Lower leg skin (tissue), 4 donors: ENCODE measurements around the gene DDX24. TPM values are rescaled to one million over a fixed set of nuclear protein-coding genes. Genes with fewer than 3 reads are reported as not detected.

Experiments used
- DNase-seq, 2 donors: peaks; one replicate each; pipeline ENCODE4 v3.0.0-alpha.2; 2019; ENCODE audit warnings: low spot score in 2 of 2
- H3K4me3 ChIP-seq: fragments of 200-600 bp; sonication (generic); 2 replicates; pipeline ENCODE4 v1.5.1; 2017; ENCODE audit warnings: mild to moderate bottlenecking, low read depth; ENCODE audit not compliant: poor library complexity, severe bottlenecking
- POLR2A ChIP-seq, 2 donors: fragments of 450-650 bp; IDR thresholded peaks; one replicate each; pipeline ENCODE4 v1.6.1; 2016 to 2017; ENCODE audit warnings: antibody characterized with exemption in 2 of 2, mild to moderate bottlenecking in 1 of 2, moderate library complexity in 1 of 2
- WGBS, 2 donors: methylation state at CpG; one replicate each; pipeline ENCODE4 v1.1.5; 2018; 5-methylcytosine and 5-hydroxymethylcytosine counted together
- intact Hi-C: fragments of 100-400 bp; cut with DNase I; formaldehyde crosslinking; loops from one replicate; pipeline ENCODE4 v1.15.0; 2023; ENCODE audit warnings: low total_unique reads
- total RNA-seq, 4 donors: library from RNA; depleted of rRNA; stranded (reverse); fragments of >200 nt; gene quantifications; one replicate each; pipeline ENCODE4 v1.1.0, GENCODE V29; 2016
- TF ChIP-seq, protein P1 (sequence below), 3 donors: fragments of 450-650 bp; IDR thresholded peaks; one replicate each; pipeline ENCODE4 v1.5.1; 2016; ENCODE audit warnings: antibody characterized with exemption in 3 of 3, mild to moderate bottlenecking in 3 of 3, moderate library complexity in 2 of 3

The DDX24 gene
- total RNA-seq, 4 donors from 2014 or later: 91.7 to 132 (median 102) TPM

DNA sequence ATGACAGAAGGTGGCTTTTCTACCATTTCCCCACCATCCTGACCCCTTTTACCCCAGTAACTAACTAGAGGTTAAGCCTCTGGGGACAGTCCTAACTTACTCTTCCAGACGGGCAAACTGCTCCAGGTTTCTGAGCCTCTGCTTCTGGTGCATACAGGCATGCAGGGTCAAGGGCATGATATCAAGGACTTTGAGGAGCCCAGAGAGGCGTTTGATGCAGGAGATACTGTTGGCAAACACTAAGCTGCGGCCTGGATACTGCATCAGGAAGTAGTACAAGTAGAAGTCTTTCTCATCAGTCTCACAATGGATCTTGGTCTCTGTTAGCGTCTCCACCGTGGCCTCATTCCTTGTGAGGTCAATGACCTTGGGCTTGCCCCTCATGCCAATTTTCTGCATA is 21.0 kb downstream of the DDX24 start:
- H3K4me3 ChIP-seq: no peak overlapping the region
- intact Hi-C loops: no loop called here
- WGBS, 2 donors: 77 to 85% methylated on average over 5 of the region's 5 CpGs
- no peak for DNase-seq
- no peak for TF ChIP-seq POLR2A (IDR thresholded peaks at IDR 0.05)
- TF ChIP-seq, protein P1, sequence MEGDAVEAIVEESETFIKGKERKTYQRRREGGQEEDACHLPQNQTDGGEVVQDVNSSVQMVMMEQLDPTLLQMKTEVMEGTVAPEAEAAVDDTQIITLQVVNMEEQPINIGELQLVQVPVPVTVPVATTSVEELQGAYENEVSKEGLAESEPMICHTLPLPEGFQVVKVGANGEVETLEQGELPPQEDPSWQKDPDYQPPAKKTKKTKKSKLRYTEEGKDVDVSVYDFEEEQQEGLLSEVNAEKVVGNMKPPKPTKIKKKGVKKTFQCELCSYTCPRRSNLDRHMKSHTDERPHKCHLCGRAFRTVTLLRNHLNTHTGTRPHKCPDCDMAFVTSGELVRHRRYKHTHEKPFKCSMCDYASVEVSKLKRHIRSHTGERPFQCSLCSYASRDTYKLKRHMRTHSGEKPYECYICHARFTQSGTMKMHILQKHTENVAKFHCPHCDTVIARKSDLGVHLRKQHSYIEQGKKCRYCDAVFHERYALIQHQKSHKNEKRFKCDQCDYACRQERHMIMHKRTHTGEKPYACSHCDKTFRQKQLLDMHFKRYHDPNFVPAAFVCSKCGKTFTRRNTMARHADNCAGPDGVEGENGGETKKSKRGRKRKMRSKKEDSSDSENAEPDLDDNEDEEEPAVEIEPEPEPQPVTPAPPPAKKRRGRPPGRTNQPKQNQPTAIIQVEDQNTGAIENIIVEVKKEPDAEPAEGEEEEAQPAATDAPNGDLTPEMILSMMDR (IDR thresholded peaks at IDR 0.05): no peak

DNA sequence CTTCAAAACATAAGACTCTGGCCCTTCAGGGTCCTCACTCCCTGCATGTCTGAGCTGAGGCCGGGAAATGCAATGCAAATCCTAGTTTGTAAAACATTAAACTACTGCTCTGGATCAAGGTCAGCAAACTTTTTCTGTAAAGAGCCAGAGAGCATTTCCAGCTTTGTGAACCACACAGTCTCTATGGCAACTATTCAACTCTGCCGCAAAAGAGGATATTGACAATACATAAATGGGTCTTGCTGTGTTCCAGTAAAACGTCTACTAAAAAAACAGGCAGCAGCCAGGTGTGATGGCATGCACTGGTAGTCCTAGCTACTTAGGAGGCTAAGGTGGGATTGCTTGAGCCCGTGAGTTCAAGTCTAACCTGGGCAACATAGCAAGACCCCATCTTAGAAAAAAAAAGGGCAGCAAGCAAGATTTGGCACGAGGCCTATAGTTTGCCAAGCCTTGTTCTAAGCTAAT is 22.3 kb downstream of the DDX24 start:
- no peak for DNase-seq

GRCh38 chr14:94058128-94058673 is 22.8 kb downstream of the DDX24 start:
- 88 to 94% methylated on average over 1 of the region's 1 CpG for WGBS, 2 donors
- no peak overlapping the region for H3K4me3 ChIP-seq
- intact Hi-C loops: no loop called here
- TF ChIP-seq, protein P1 (IDR thresholded peaks at IDR 0.05): no peak
- no peak for TF ChIP-seq POLR2A (IDR thresholded peaks at IDR 0.05)
- DNase-seq: peak in 1 of 2 donors; percentile 1

More for the DNA sequence above, 22.3 kb downstream of the DDX24 start:
- no peak overlapping the region for H3K4me3 ChIP-seq
- TF ChIP-seq, protein P1 (IDR thresholded peaks at IDR 0.05): no peak
- no peak for TF ChIP-seq POLR2A (IDR thresholded peaks at IDR 0.05)
- intact Hi-C loops: no loop called here
- 84 to 87% methylated on average over 5 of the region's 5 CpGs for WGBS, 2 donors

DNA sequence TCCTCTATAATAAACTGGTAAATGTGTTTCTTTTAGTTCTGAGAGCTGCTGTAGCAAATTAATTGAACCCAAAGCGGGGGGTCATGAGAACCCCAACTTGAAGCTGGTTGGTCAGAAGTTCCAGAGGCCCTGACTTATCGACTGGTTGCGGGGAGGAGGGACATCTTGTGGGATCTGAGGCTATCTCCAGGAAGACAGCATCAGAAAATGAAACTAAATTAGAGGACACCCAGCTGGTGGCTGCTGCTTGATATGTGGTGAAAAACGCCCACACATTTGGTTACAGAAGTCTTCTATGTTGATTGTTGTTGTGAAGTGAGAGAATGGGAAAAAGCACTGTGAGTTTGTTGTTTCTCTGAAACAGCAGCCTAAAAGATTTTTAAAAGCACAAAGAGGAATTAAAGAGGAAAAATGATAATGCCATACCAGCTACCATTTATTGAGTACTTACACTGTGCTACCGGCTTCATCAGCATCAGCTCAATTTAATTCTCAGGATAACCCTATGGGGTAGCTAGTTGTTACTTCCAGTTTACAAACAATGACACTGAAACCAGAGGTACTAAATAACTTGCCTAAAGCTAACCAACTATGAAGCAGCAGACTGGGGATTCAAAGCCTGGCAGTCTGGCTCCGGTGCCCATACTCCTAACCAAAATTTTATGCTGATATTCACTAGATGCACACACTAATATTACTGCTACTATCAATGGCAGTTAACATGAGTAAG is 24.3 kb downstream of the DDX24 start:
- intact Hi-C loops: no loop called here
- 86 to 91% methylated on average over 6 of the region's 6 CpGs for WGBS, 2 donors
- TF ChIP-seq POLR2A (IDR thresholded peaks at IDR 0.05): no peak
- TF ChIP-seq, protein P1 (IDR thresholded peaks at IDR 0.05): no peak
- H3K4me3 ChIP-seq: no peak overlapping the region
- peak in 1 of 2 donors; percentile 8 for DNase-seq

DNA sequence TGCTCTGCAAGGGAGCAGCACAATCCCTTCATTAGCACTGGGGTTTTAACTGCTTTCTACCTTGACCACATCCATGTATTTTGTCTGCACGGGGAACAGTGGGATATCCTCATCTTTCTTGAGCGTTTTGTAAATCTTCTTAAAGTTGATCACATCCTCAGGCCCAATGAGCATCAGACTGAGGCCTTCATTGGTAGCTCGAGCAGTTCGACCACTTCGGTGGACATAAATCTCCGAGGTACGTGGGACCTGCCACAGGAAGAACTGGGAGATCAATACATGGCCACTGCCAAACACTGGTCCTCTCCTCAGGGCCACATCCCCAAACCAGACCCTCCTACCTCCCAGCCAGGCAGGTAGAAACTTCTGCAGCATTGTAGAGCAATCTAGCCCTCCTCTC is 26.1 kb downstream of the DDX24 start:
- no peak for DNase-seq

More for the DNA sequence above, 26.1 kb downstream of the DDX24 start:
- intact Hi-C loops: no loop called here
- 95% methylated on average over 7 of the region's 7 CpGs for WGBS, 2 donors
- H3K4me3 ChIP-seq: no peak overlapping the region
- TF ChIP-seq POLR2A (IDR thresholded peaks at IDR 0.05): no peak
- TF ChIP-seq, protein P1 (IDR thresholded peaks at IDR 0.05): no peak
